GM12878 (cell line): ENCODE measurements around the gene PDLIM5. TPM values are rescaled to one million over a fixed set of nuclear protein-coding genes. Genes with fewer than 3 reads are reported as not detected.

Experiments
- ATAC-seq: fragments of 200-7000 bp; cut with Tn5 transposase; 3 replicates; pipeline ENCODE4 v1.9.1; 2020; ENCODE audit warnings: mild to moderate bottlenecking, moderate library complexity
- BruUV-seq: library from RNA; stranded (reverse); fragments of 400-500 nt; replicated peaks from 2 replicates; lab custom pipeline; 2021; lab: Mats Ljungman, UMichigan
- CTCF ChIA-PET: fragments of 300-600 bp; sonication (Branson Sonifier 250); formaldehyde crosslinking; extraction: SDS; loops from one replicate; lab custom pipeline; 2021; ENCODE audit warnings: inconsistent platforms; lab: Yijun Ruan, JAX
- POLR2A ChIA-PET: fragments of 350-600 bp; formaldehyde crosslinking; extraction: SDS; loops from one replicate; lab custom pipeline; 2021; ENCODE audit warnings: inconsistent platforms; lab: Charles Lee
- RAD21 ChIA-PET: fragments of 300-600 bp; sonication (Branson Sonifier 250); formaldehyde crosslinking; loops from one replicate; lab custom pipeline; 2023; ENCODE audit warnings: antibody characterized with exemption; ENCODE audit not compliant: unreplicated experiment; lab: Charles Lee
- SMC1A ChIA-PET: fragments of 300-600 bp; sonication (Branson Sonifier 250); formaldehyde crosslinking; loops from one replicate; lab custom pipeline; 2023; ENCODE audit not compliant: unreplicated experiment, uncharacterized antibody; lab: Charles Lee
- DNase-seq: peaks from one replicate; pipeline ENCODE4 v3.0.0-alpha.2; 2011; ENCODE audit warnings: low read depth, low spot score
- FAIRE-seq: peaks from 3 replicates; lab custom pipeline; 2011; peaks lifted over from hg19 to GRCh38; lab: Jason Lieb, UNC
- H2AFZ ChIP-seq: 2 replicates; pipeline ENCODE4 v1.6.0; 2011; ENCODE audit warnings: low read depth, low read length, control low read depth; ENCODE audit not compliant: control insufficient read depth
- H3K27ac ChIP-seq: 2 replicates; pipeline ENCODE4 v1.5.1; 2011; ENCODE audit warnings: control low read depth; ENCODE audit not compliant: control insufficient read depth, insufficient read depth
- H3K27me3 ChIP-seq, 2 experiments: replicated peaks in 1 of 2; 2 replicates each; pipeline versions ENCODE4 v1.6.0 to v1.6.1; 2011; ENCODE audit warnings: low read length in 1 of 2; ENCODE audit not compliant: control insufficient read depth in 2 of 2, insufficient read depth in 2 of 2
- H3K36me3 ChIP-seq, 2 experiments: 2 replicates each; pipeline ENCODE4 v1.5.1; 2011; ENCODE audit warnings: low read length in 1 of 2; ENCODE audit not compliant: control insufficient read depth in 2 of 2, insufficient read depth in 2 of 2
- H3K4me1 ChIP-seq: 2 replicates; pipeline ENCODE4 v1.6.1; 2011; ENCODE audit warnings: mild to moderate bottlenecking, low read length, moderate library complexity, mixed read lengths; ENCODE audit not compliant: control insufficient read depth, insufficient read depth
- H3K4me2 ChIP-seq: 2 replicates; pipeline ENCODE4 v1.6.0; 2011; ENCODE audit warnings: control low read depth; ENCODE audit not compliant: control insufficient read depth, insufficient read depth
- H3K4me3 ChIP-seq: fragments of 200-600 bp; sonication (generic); 2 replicates; pipeline ENCODE4 v1.5.1; 2016
- H3K79me2 ChIP-seq: 2 replicates; pipeline ENCODE4 v1.6.0; 2011; ENCODE audit warnings: low read length; ENCODE audit not compliant: control insufficient read depth, insufficient read depth
- H3K9ac ChIP-seq: 2 replicates; pipeline ENCODE4 v1.8.0; 2011; ENCODE audit warnings: low read length, control low read depth, mixed read lengths; ENCODE audit not compliant: control insufficient read depth, insufficient read depth
- H3K9me3 ChIP-seq: replicated peaks from 3 replicates; pipeline ENCODE4 v1.5.1; 2011; ENCODE audit warnings: mild to moderate bottlenecking, low read length; ENCODE audit not compliant: control insufficient read depth, insufficient read depth
- H4K20me1 ChIP-seq: 2 replicates; pipeline ENCODE4 v1.6.0; 2011; ENCODE audit not compliant: control insufficient read depth, insufficient read depth
- CREB1 ChIP-seq: IDR thresholded peaks from 2 replicates; pipeline ENCODE4 v1.6.1; 2012; ENCODE audit warnings: low read depth, mild to moderate bottlenecking, inconsistent platforms
- EGR1 ChIP-seq, 2 experiments: IDR thresholded peaks; 1 replicate in 1 of 2; 2 replicates in 1 of 2; pipeline ENCODE4 v1.6.1; 2011 to 2012; ENCODE audit warnings: low read depth in 2 of 2, low read length in 2 of 2, borderline replicate concordance in 1 of 2, mild to moderate bottlenecking in 1 of 2, moderate library complexity in 1 of 2
- GATAD2B ChIP-seq: fragments of 450-650 bp; conservative IDR thresholded peaks from 2 replicates; pipeline ENCODE4 v1.6.1; 2017; ENCODE audit warnings: low read depth, mild to moderate bottlenecking, moderate library complexity
- HDGF ChIP-seq: fragments of 450-650 bp; IDR thresholded peaks from 2 replicates; pipeline ENCODE4 v1.6.1; 2016; ENCODE audit warnings: antibody characterized with exemption
- IKZF2 ChIP-seq, 2 experiments: fragments of 450-650 bp; IDR thresholded peaks; 2 replicates each; pipeline ENCODE4 v1.6.1; 2017; ENCODE audit warnings: mild to moderate bottlenecking in 2 of 2, moderate library complexity in 2 of 2
- NFIC ChIP-seq: IDR thresholded peaks from 2 replicates; pipeline ENCODE4 v1.6.1; 2012; ENCODE audit warnings: low read depth, mild to moderate bottlenecking, inconsistent platforms, low read length, moderate library complexity
- POLR2A ChIP-seq: IDR thresholded peaks from 2 replicates; pipeline ENCODE4 v1.6.1; 2011; ENCODE audit warnings: low read depth, mild to moderate bottlenecking, low read length
- RAD51 ChIP-seq: fragments of 450-650 bp; IDR thresholded peaks from 2 replicates; pipeline ENCODE4 v1.6.1; 2016; ENCODE audit warnings: moderate library complexity, mild to moderate bottlenecking, inconsistent platforms
- SIX5 ChIP-seq: IDR thresholded peaks from 2 replicates; pipeline ENCODE4 v1.6.1; 2011; ENCODE audit warnings: mild to moderate bottlenecking, low read depth, low read length, moderate library complexity; ENCODE audit not compliant: severe bottlenecking
- SMARCA5 ChIP-seq: fragments of 450-650 bp; IDR thresholded peaks from 2 replicates; pipeline ENCODE4 v1.6.1; 2017; ENCODE audit warnings: mild to moderate bottlenecking
- SUZ12 ChIP-seq: fragments of 200-600 bp; sonication (generic); IDR thresholded peaks from one replicate; pipeline ENCODE4 v1.6.1; 2018; ENCODE audit warnings: antibody characterized with exemption, mild to moderate bottlenecking; ENCODE audit not compliant: unreplicated experiment
- TARDBP ChIP-seq: IDR thresholded peaks from 2 replicates; pipeline ENCODE4 v1.6.1; 2016; ENCODE audit warnings: borderline replicate concordance
- USF2 ChIP-seq: IDR thresholded peaks from 2 replicates; pipeline ENCODE4 v1.6.1; 2011; ENCODE audit warnings: low read depth, low read length, improper control_type of control experiment, borderline replicate concordance
- ZBTB33 ChIP-seq: fragments of 450-650 bp; IDR thresholded peaks from 2 replicates; pipeline ENCODE4 v1.6.1; 2017; ENCODE audit warnings: mild to moderate bottlenecking
- WGBS: methylation state at CpG from one replicate; pipeline ENCODE4 v1.1.6; 2016; ENCODE audit warnings: low lambda C conversion rate; ENCODE audit not compliant: insufficient replicate concordance, insufficient coverage; ENCODE audit errors: missing lambda C conversion rate; 5-methylcytosine and 5-hydroxymethylcytosine counted together
- in situ Hi-C: fragments of 300-500 bp; cut with MboI; formaldehyde crosslinking; loops from 9 replicates; pipeline ENCODE4 v1.14.3; 2018; ENCODE audit warnings: mixed read lengths
- intact Hi-C: fragments of 100-400 bp; cut with micrococcal nuclease; formaldehyde crosslinking; loops from one replicate; pipeline ENCODE4 v1.14.2; 2022; ENCODE audit not compliant: unreplicated experiment
- polyA plus RNA-seq, 11 experiments: library from polyadenylated mRNA; depleted of rRNA in 4 of 11; unstranded in 6 of 11; stranded (reverse) in 5 of 11; fragments of >200 nt; fragmentation: Nextera tagmentation in 4 of 11; fragmentation: Illumina TruSeq in 1 of 11; extraction: Ambion mirVana in 4 of 11; extraction: Trizol in 1 of 11; gene quantifications; 1 replicate in 1 of 11; 2 replicates in 10 of 11; pipeline versions ENCODE4 v1.2.1 to v1.2.3, GENCODE V29; 2011 to 2016; ENCODE audit warnings: inconsistent platforms in 2 of 11, missing spikeins in 2 of 11, low read depth in 1 of 11
- total RNA-seq, 4 experiments: library from RNA; depleted of rRNA in 3 of 4; stranded (reverse); fragments of >200 nt in 3 of 4; fragmentation: Illumina TruSeq in 1 of 4; extraction: Trizol in 1 of 4; gene quantifications; 2 replicates each; pipeline versions ENCODE4 v1.2.1 to v1.2.3, GENCODE V29; 2013 to 2021
- TF ChIP-seq, protein P1 (sequence below): fragments of 450-650 bp; IDR thresholded peaks from 2 replicates; pipeline ENCODE4 v1.6.1; 2014; ENCODE audit warnings: mild to moderate bottlenecking

Gene PDLIM5
- total and polyA plus RNA-seq, 10 of the 15 experiments (the other 5 are each of a cell fraction or from before 2014, with no cell fraction given): 10.0 to 52.9 (median 20.7) TPM

GRCh38 chr4:94653984-94654609 is 202.4 kb downstream of the PDLIM5 start:
- 95% methylated on average over 3 of the region's 3 CpGs for WGBS
- POLR2A ChIA-PET: no interaction called here
- TF ChIP-seq GATAD2B (no peak), USF2 (no peak), RAD51 (no peak)
- Histone ChIP-seq H3K4me2 (no peak overlapping the region), H3K79me2 (no peaks in the 10 kb centered on the region), H3K9ac (no peak overlapping the region), H3K9me3 (no peaks in the 10 kb centered on the region), H4K20me1 (no peaks in the 10 kb centered on the region), H3K4me3 (no peak overlapping the region), H2AFZ (no peak overlapping the region), H3K27me3 (no peaks in the 10 kb centered on the region), H3K36me3 (no peaks in the 10 kb centered on the region), H3K4me1 (no peaks in the 10 kb centered on the region), H3K27ac (no peak overlapping the region)
- in situ Hi-C loops: no loop called here
- RAD21 ChIA-PET: no interaction called here
- no TSS peak for BruUV-seq
- intact Hi-C loops: no loop called here
- DNase-seq (no peak), ATAC-seq (no peak), FAIRE-seq (no peak)
- CTCF ChIA-PET: no interaction called here
- SMC1A ChIA-PET: no interaction called here

GRCh38 chr4:94654714-94655113 is 203.0 kb downstream of the PDLIM5 start:
- no peak for FAIRE-seq
- no peaks in the 10 kb centered on the region for H3K79me2 ChIP-seq
- H4K20me1 ChIP-seq: no peaks in the 10 kb centered on the region
- H3K4me2 ChIP-seq: no peak overlapping the region
- DNase-seq: no peak
- ChIA-PET RAD21 (no interaction called here), CTCF (no interaction called here), POLR2A (no interaction called here), SMC1A (no interaction called here)
- no peaks in the 10 kb centered on the region for H3K36me3 ChIP-seq
- no peaks in the 10 kb centered on the region for H3K4me1 ChIP-seq
- no peaks in the 10 kb centered on the region for H3K9me3 ChIP-seq
- H3K27me3 ChIP-seq: no peaks in the 10 kb centered on the region
- BruUV-seq: no TSS peak
- in situ Hi-C loops: no loop called here
- no peak for ATAC-seq
- WGBS: 92% methylated on average over 3 of the region's 3 CpGs
- intact Hi-C loops: no loop called here
- H3K9ac ChIP-seq: no peak overlapping the region
- H3K4me3 ChIP-seq: no peak overlapping the region
- H2AFZ ChIP-seq: no peak overlapping the region
- no peak overlapping the region for H3K27ac ChIP-seq
- TF ChIP-seq, protein P1, sequence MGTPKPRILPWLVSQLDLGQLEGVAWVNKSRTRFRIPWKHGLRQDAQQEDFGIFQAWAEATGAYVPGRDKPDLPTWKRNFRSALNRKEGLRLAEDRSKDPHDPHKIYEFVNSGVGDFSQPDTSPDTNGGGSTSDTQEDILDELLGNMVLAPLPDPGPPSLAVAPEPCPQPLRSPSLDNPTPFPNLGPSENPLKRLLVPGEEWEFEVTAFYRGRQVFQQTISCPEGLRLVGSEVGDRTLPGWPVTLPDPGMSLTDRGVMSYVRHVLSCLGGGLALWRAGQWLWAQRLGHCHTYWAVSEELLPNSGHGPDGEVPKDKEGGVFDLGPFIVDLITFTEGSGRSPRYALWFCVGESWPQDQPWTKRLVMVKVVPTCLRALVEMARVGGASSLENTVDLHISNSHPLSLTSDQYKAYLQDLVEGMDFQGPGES: no peak
- no peak for TF ChIP-seq TARDBP
- no peak for TF ChIP-seq CREB1
- no peak for TF ChIP-seq SMARCA5
- TF ChIP-seq NFIC: no peak
- TF ChIP-seq SUZ12: no peak
- TF ChIP-seq POLR2A: no peak
- no peak for TF ChIP-seq SIX5
- TF ChIP-seq EGR1 (IDR thresholded peaks at IDR 0.05; ENCODE audit: borderline replicate concordance in 1 of 2, low read depth in 2 of 2, low read length in 2 of 2): no peak
- no peak for TF ChIP-seq IKZF2 (IDR thresholded peaks at IDR 0.05)
- no peak for TF ChIP-seq ZBTB33
- TF ChIP-seq HDGF: no peak
